CD4-positive, alpha-beta T cell (primary cell): Measurements from ENCODE around the gene CLCN3. TPM values are rescaled to one million over a fixed set of nuclear protein-coding genes. Genes with fewer than 3 reads are reported as not detected.

Source experiments
- ATAC-seq: fragments of 200-7000 bp; cut with Tn5 transposase; one replicate; pipeline ENCODE4 v1.10.0; 2022; ENCODE audit warnings: mild to moderate bottlenecking; ENCODE audit not compliant: poor library complexity
- CTCF ChIA-PET: fragments of 350-600 bp; sonication (Branson Sonifier 250); formaldehyde crosslinking; loops from one replicate; lab custom pipeline; 2021; ENCODE audit warnings: antibody characterized with exemption, inconsistent platforms; lab: Charles Lee
- POLR2A ChIA-PET: fragments of 350-600 bp; sonication (Branson Sonifier 250); formaldehyde crosslinking; loops from one replicate; lab custom pipeline; 2021; ENCODE audit warnings: antibody characterized with exemption, inconsistent platforms; lab: Charles Lee
- DNase-seq, 14 experiments: peaks; one replicate each; pipeline ENCODE4 v3.0.0-alpha.2; 2013 to 2020; ENCODE audit warnings: mixed read lengths in 2 of 14
- H3K27ac ChIP-seq, 2 donors: one replicate each; pipeline versions ENCODE4 v1.5.1 to v1.7.0; 2013; ENCODE audit warnings: low read length in 2 of 2, low read depth in 1 of 2, mild to moderate bottlenecking in 1 of 2
- H3K27me3 ChIP-seq, 2 experiments: 1 replicate in 1 of 2; 2 replicates in 1 of 2; pipeline versions ENCODE4 v1.6.1 to v1.7.0; 2013; ENCODE audit warnings: low read length in 2 of 2, control low read depth in 1 of 2, mild to moderate bottlenecking in 1 of 2, moderate library complexity in 1 of 2; ENCODE audit not compliant: insufficient read depth in 2 of 2, control insufficient read depth in 1 of 2
- H3K36me3 ChIP-seq: one replicate; pipeline ENCODE4 v1.6.1; 2013; ENCODE audit warnings: low read length, control low read depth; ENCODE audit not compliant: insufficient read depth
- H3K4me1 ChIP-seq: one replicate; pipeline ENCODE4 v1.6.1; 2013; ENCODE audit warnings: low read length, control low read depth; ENCODE audit not compliant: insufficient read depth
- H3K4me3 ChIP-seq: one replicate; pipeline ENCODE4 v1.5.1; 2013; ENCODE audit warnings: mild to moderate bottlenecking, low read length, moderate library complexity
- H3K9me3 ChIP-seq, 2 experiments: 1 replicate in 1 of 2; 2 replicates in 1 of 2; pipeline versions ENCODE4 v1.6.1 to v1.7.0; 2013; ENCODE audit warnings: low read length in 2 of 2, mild to moderate bottlenecking in 2 of 2, control low read depth in 1 of 2, moderate library complexity in 1 of 2; ENCODE audit not compliant: control insufficient read depth in 1 of 2, insufficient read depth in 1 of 2
- H3K27ac Mint-ChIP-seq: one replicate; pipeline ENCODE4 v1.8.0; 2020; ENCODE audit warnings: mixed read lengths
- H3K27me3 Mint-ChIP-seq: one replicate; pipeline ENCODE4 v1.8.0; 2021; ENCODE audit warnings: mixed read lengths
- H3K36me3 Mint-ChIP-seq: one replicate; pipeline ENCODE4 v1.8.0; 2021; ENCODE audit warnings: low read depth, mixed read lengths
- H3K4me1 Mint-ChIP-seq: one replicate; pipeline ENCODE4 v1.8.0; 2021; ENCODE audit warnings: low read depth, mixed read lengths
- H3K4me3 Mint-ChIP-seq: one replicate; pipeline ENCODE4 v1.8.0; 2020; ENCODE audit warnings: mild to moderate bottlenecking, mixed read lengths
- H3K9me3 Mint-ChIP-seq: one replicate; pipeline ENCODE4 v1.8.0; 2020; ENCODE audit warnings: mixed read lengths
- CTCF ChIP-seq: fragments of 200-600 bp; IDR thresholded peaks from one replicate; pipeline ENCODE4 v1.8.0; 2022; ENCODE audit warnings: antibody characterized with exemption, mild to moderate bottlenecking
- intact Hi-C, 2 experiments: fragments of 100-400 bp; cut with DNase I in 1 of 2; cut with micrococcal nuclease in 1 of 2; formaldehyde crosslinking; loops; one replicate each; pipeline versions ENCODE4 v1.15.1 to v1.9.0; 2023 to 2025; cut with DNase I, micrococcal nuclease
- total RNA-seq, 174 experiments: library from RNA in 2 of 174; stranded (reverse) in 2 of 174; gene quantifications; one replicate each; pipeline ENCODE4 v1.2.3 and lab custom pipeline; 2021 to 2026

Gene CLCN3
- total RNA-seq, 2 experiments from 2014 or later: 9.0 to 9.2 TPM

- DNase-seq (no peak), ATAC-seq (no peak)
- Mint-ChIP-seq H3K27ac (no peak overlapping the region), H3K9me3 (no peaks in the 10 kb centered on the region), H3K4me3 (no peak overlapping the region), H3K36me3 (peaks cover 48% of the 10 kb centered on the region), H3K4me1 (peaks cover 9% of the 10 kb centered on the region), H3K27me3 (no peaks in the 10 kb centered on the region)
- Histone ChIP-seq H3K36me3 (peaks cover 14% of the 10 kb centered on the region), H3K27ac (no peak overlapping the region), H3K9me3 (no peaks in the 10 kb centered on the region), H3K27me3 (no peaks in the 10 kb centered on the region), H3K4me1 (no peaks in the 10 kb centered on the region), H3K4me3 (no peak overlapping the region)
- ChIA-PET POLR2A (interaction anchor here (1.3 kb wide), 1 partner anchor 15 kb away, joined by 3 read pairs; no protein-coding TSS in a partner anchor), CTCF (interaction anchor here (1.2 to 1.5 kb wide), 2 partner anchors 30 to 32 kb away, joined by 3 read pairs; no protein-coding TSS in a partner anchor)
- TF ChIP-seq CTCF: no peak
- intact Hi-C loops: no loop called here
These were observed 25.2 kb downstream of the CLCN3 start for GRCh38 chr4:169645627-169646026.

GRCh38 chr4:169649545-169650226 lies 29.3 kb downstream of the CLCN3 start:
- H3K27me3 Mint-ChIP-seq: no peaks in the 10 kb centered on the region
- H3K27ac Mint-ChIP-seq: no peak overlapping the region
- peaks cover 49% of the 10 kb centered on the region for H3K36me3 Mint-ChIP-seq
- ChIA-PET POLR2A (no interaction called here), CTCF (interaction anchor here (1.2 to 2.2 kb wide), 4 partner anchors 11 to 35 kb away, joined by 3 to 5 read pairs (median 3); no protein-coding TSS in a partner anchor)
- ATAC-seq (no peak), DNase-seq (no peak)
- no peak overlapping the region for H3K4me3 Mint-ChIP-seq
- no peaks in the 10 kb centered on the region for H3K9me3 ChIP-seq
- no peaks in the 10 kb centered on the region for H3K9me3 Mint-ChIP-seq
- H3K4me1 Mint-ChIP-seq: peaks cover 31% of the 10 kb centered on the region
- H3K36me3 ChIP-seq: peaks cover 2% of the 10 kb centered on the region
- no peak for TF ChIP-seq CTCF
- no peak overlapping the region for H3K4me3 ChIP-seq
- H3K4me1 ChIP-seq: no peaks in the 10 kb centered on the region
- intact Hi-C loops: no loop called here
- H3K27ac ChIP-seq: no peak overlapping the region
- H3K27me3 ChIP-seq: no peaks in the 10 kb centered on the region

GRCh38 chr4:169650227-169650936 lies 30.0 kb downstream of the CLCN3 start:
- no peaks in the 10 kb centered on the region for H3K9me3 Mint-ChIP-seq
- no peak overlapping the region for H3K27ac Mint-ChIP-seq
- Histone ChIP-seq H3K4me1 (no peaks in the 10 kb centered on the region), H3K27ac (no peak overlapping the region), H3K27me3 (no peaks in the 10 kb centered on the region), H3K9me3 (no peaks in the 10 kb centered on the region), H3K4me3 (no peak overlapping the region), H3K36me3 (no peaks in the 10 kb centered on the region)
- peaks cover 31% of the 10 kb centered on the region for H3K4me1 Mint-ChIP-seq
- ATAC-seq (no peak), DNase-seq (no peak)
- intact Hi-C loops: no loop called here
- peaks cover 46% of the 10 kb centered on the region for H3K36me3 Mint-ChIP-seq
- ChIA-PET CTCF (interaction anchor here (1.3 to 2.2 kb wide), 3 partner anchors 10 to 22 kb away, joined by 3 to 5 read pairs (median 3); no protein-coding TSS in a partner anchor), POLR2A (no interaction called here)
- no peaks in the 10 kb centered on the region for H3K27me3 Mint-ChIP-seq
- TF ChIP-seq CTCF: no peak
- H3K4me3 Mint-ChIP-seq: no peak overlapping the region
